Hepatocyte (in vitro differentiated cells): ENCODE data around the gene LAMB3.

Experiments
- CTCF ChIP-seq: fragments of 200-600 bp; sonication (generic); IDR thresholded peaks from 2 replicates; pipeline ENCODE4 v1.5.1; 2016; ENCODE audit warnings: antibody characterized with exemption, mild to moderate bottlenecking; ENCODE audit not compliant: poor library complexity
- EZH2 ChIP-seq: fragments of 200-600 bp; sonication (generic); IDR thresholded peaks from 2 replicates; pipeline ENCODE4 v1.6.1; 2016; ENCODE audit warnings: antibody characterized with exemption, mild to moderate bottlenecking, borderline replicate concordance

GRCh38 chr1:209621741-209622655 lies 30.2 kb downstream of the LAMB3 start:
- TF ChIP-seq CTCF (no peak), EZH2 (no peak)
